OCI-LY7 (cell line): ENCODE results near the gene FGD3. TPM values are rescaled to one million over a fixed set of nuclear protein-coding genes. Genes with fewer than 3 reads are reported as not detected.

Source experiments
- BruUV-seq: library from RNA; stranded (reverse); fragments of 400-500 nt; replicated peaks from 2 replicates; lab custom pipeline; 2021; lab: Mats Ljungman, UMichigan
- CTCF ChIA-PET: fragments of 300-600 bp; sonication (Branson Sonifier 250); formaldehyde crosslinking; loops from one replicate; lab custom pipeline; 2022; ENCODE audit warnings: antibody characterized with exemption; ENCODE audit not compliant: unreplicated experiment; lab: Charles Lee
- POLR2A ChIA-PET: fragments of 300-600 bp; sonication (Branson Sonifier 250); formaldehyde crosslinking; loops from one replicate; lab custom pipeline; 2022; ENCODE audit warnings: antibody characterized with exemption; lab: Charles Lee
- DNase-seq: peaks from one replicate; pipeline ENCODE4 v3.0.0-alpha.2; 2015; ENCODE audit warnings: low spot score
- H2AFZ ChIP-seq: fragments of 200-600 bp; sonication (generic), shearing (Covaris generic); 2 replicates; pipeline ENCODE4 v1.6.1; 2014; ENCODE audit warnings: mild to moderate bottlenecking, antibody characterized with exemption, low read length, moderate library complexity
- H3K27ac ChIP-seq: fragments of 200-600 bp; sonication (generic); 2 replicates; pipeline ENCODE4 v1.5.1; 2014; ENCODE audit warnings: mixed run types, low read depth, mild to moderate bottlenecking, moderate library complexity, low read length, inconsistent platforms; ENCODE audit not compliant: poor library complexity, severe bottlenecking
- H3K36me3 ChIP-seq: fragments of 200-600 bp; sonication (generic); 2 replicates; pipeline ENCODE4 v1.6.1; 2014; ENCODE audit warnings: mild to moderate bottlenecking, antibody characterized with exemption, low read length, moderate library complexity, mixed read lengths; ENCODE audit not compliant: insufficient read depth
- H3K4me1 ChIP-seq: fragments of 200-600 bp; sonication (generic); 2 replicates; pipeline ENCODE4 v1.5.1; 2014; ENCODE audit warnings: mild to moderate bottlenecking, low read length; ENCODE audit not compliant: insufficient read depth, poor library complexity, severe bottlenecking
- H3K4me2 ChIP-seq: fragments of 200-600 bp; sonication (generic); 2 replicates; pipeline ENCODE4 v1.6.1; 2014; ENCODE audit warnings: mild to moderate bottlenecking, low read length
- H3K4me3 ChIP-seq: fragments of 200-600 bp; sonication (generic); 2 replicates; pipeline ENCODE4 v1.5.1; 2014; ENCODE audit warnings: mild to moderate bottlenecking, low read depth, low read length; ENCODE audit not compliant: poor library complexity, severe bottlenecking
- H3K79me2 ChIP-seq: fragments of 200-600 bp; sonication (generic); 2 replicates; pipeline ENCODE4 v1.6.1; 2016; ENCODE audit warnings: low read depth, mild to moderate bottlenecking, low read length, moderate library complexity, mixed read lengths; ENCODE audit not compliant: insufficient read depth
- H3K9me2 ChIP-seq: fragments of 200-600 bp; sonication (generic); 2 replicates; pipeline ENCODE4 v1.6.1; 2016; ENCODE audit warnings: mild to moderate bottlenecking, low read length, mixed read lengths; ENCODE audit not compliant: insufficient read depth
- H3K9me3 ChIP-seq: fragments of 200-600 bp; sonication (generic); 2 replicates; pipeline ENCODE4 v1.6.1; 2014; ENCODE audit warnings: mild to moderate bottlenecking, mixed run types, low read length, mixed read lengths
- H4K20me1 ChIP-seq: fragments of 200-600 bp; sonication (generic); 2 replicates; pipeline ENCODE4 v1.6.1; 2014; ENCODE audit warnings: mild to moderate bottlenecking, antibody characterized with exemption, low read length, moderate library complexity, mixed read lengths; ENCODE audit not compliant: insufficient read depth
- CTCF ChIP-seq: fragments of 200-600 bp; sonication (generic); conservative IDR thresholded peaks from 2 replicates; pipeline ENCODE4 v1.5.1; 2014; ENCODE audit warnings: mild to moderate bottlenecking, antibody characterized with exemption, low read length, moderate library complexity, mixed read lengths
- EZH2phosphoT487 ChIP-seq: fragments of 200-600 bp; sonication (generic); IDR thresholded peaks from 2 replicates; pipeline ENCODE4 v1.6.1; 2018; ENCODE audit warnings: low read depth, borderline replicate concordance, mild to moderate bottlenecking, mixed run types, antibody characterized with exemption, low read length, moderate library complexity, mixed read lengths
- intact Hi-C: fragments of 100-400 bp; cut with micrococcal nuclease; formaldehyde crosslinking; loops from one replicate; pipeline ENCODE4 v1.10.0; 2022; ENCODE audit not compliant: unreplicated experiment
- total RNA-seq, 2 experiments: library from RNA; depleted of rRNA in 1 of 2; stranded (reverse); fragments of >200 nt in 1 of 2; shearing (Covaris generic) in 1 of 2; gene quantifications; 2 replicates each; pipeline ENCODE4 v1.2.3, GENCODE V29; 2014 to 2022

FGD3 gene
- total RNA-seq, 2 experiments from 2014 or later: 22.1 to 22.9 TPM

- no peaks in the 10 kb centered on the region for H3K79me2 ChIP-seq
- TF ChIP-seq EZH2phosphoT487 (no peak), CTCF (no peak)
- no peak overlapping the region for H3K27ac ChIP-seq
- H3K36me3 ChIP-seq: no peaks in the 10 kb centered on the region
- no peak overlapping the region for H3K4me3 ChIP-seq
- H3K9me2 ChIP-seq: no peaks in the 10 kb centered on the region
- intact Hi-C loops: no loop called here
- BruUV-seq: no TSS peak
- H3K9me3 ChIP-seq: peaks cover 9% of the 10 kb centered on the region; the same call in 1 of the 2 replicates
- ChIA-PET POLR2A (no interaction called here), CTCF (no interaction called here)
- no peaks in the 10 kb centered on the region for H3K4me1 ChIP-seq
- H3K4me2 ChIP-seq: no peak overlapping the region
- H2AFZ ChIP-seq: no peak overlapping the region
- H4K20me1 ChIP-seq: no peaks in the 10 kb centered on the region
- DNase-seq: no peak
These were observed 9.3 kb upstream of the FGD3 start for GRCh38 chr9:92938025-92938424.

- Histone ChIP-seq H3K4me1 (no peaks in the 10 kb centered on the region), H3K4me3 (no peak overlapping the region), H4K20me1 (no peaks in the 10 kb centered on the region), H3K27ac (no peak overlapping the region), H3K9me3 (no peaks in the 10 kb centered on the region), H3K9me2 (no peaks in the 10 kb centered on the region), H3K4me2 (no peak overlapping the region), H2AFZ (no peak overlapping the region), H3K79me2 (no peaks in the 10 kb centered on the region), H3K36me3 (no peaks in the 10 kb centered on the region)
- CTCF ChIA-PET: no interaction called here
- POLR2A ChIA-PET: no interaction called here
- DNase-seq: no peak
- intact Hi-C loops: no loop called here
- BruUV-seq: no TSS peak
- TF ChIP-seq CTCF (no peak), EZH2phosphoT487 (no peak)
These were observed 5.5 kb upstream of the FGD3 start for GRCh38 chr9:92941861-92942260.

GRCh38 chr9:92942688-92943616, 4.4 kb upstream of the FGD3 start:
- no peaks in the 10 kb centered on the region for H3K9me2 ChIP-seq

More at GRCh38 chr9:92942688-92943616, 4.4 kb upstream of the FGD3 start:
- Histone ChIP-seq H4K20me1 (no peaks in the 10 kb centered on the region), H3K4me3 (no peak overlapping the region), H3K9me3 (no peaks in the 10 kb centered on the region), H3K4me1 (no peaks in the 10 kb centered on the region), H3K79me2 (no peaks in the 10 kb centered on the region), H2AFZ (no peak overlapping the region), H3K4me2 (no peak overlapping the region), H3K36me3 (no peaks in the 10 kb centered on the region), H3K27ac (no peak overlapping the region)
- CTCF ChIA-PET: no interaction called here
- BruUV-seq: no TSS peak
- intact Hi-C loops: no loop called here
- DNase-seq: no peak
- POLR2A ChIA-PET: interaction anchor here (0.7 kb wide), 2 partner anchors 11 to 60 kb away, joined by 3 read pairs; no protein-coding TSS in a partner anchor
- no peak for TF ChIP-seq CTCF
- TF ChIP-seq EZH2phosphoT487: no peak
